Testis (tissue), 2 donors: ENCODE data around the gene OR6B1.
"Not testable (repeated sequence)": the region's sequence is repeated elsewhere in the genome, so short reads cannot be mapped to it uniquely, and the experiment has no call there.

Experiments used
- POLR2A ChIP-seq: fragments of 450-650 bp; IDR thresholded peaks from one replicate; pipeline ENCODE4 v1.6.1; 2017; ENCODE audit warnings: antibody characterized with exemption, mild to moderate bottlenecking, moderate library complexity
- TF ChIP-seq, protein P1 (sequence below), 3 experiments: fragments of 450-650 bp in 2 of 3; fragments of 200-600 bp in 1 of 3; sonication (generic) in 1 of 3; IDR thresholded peaks; one replicate each; pipeline ENCODE4 v1.5.1; 2016 to 2019; ENCODE audit warnings: antibody characterized with exemption in 3 of 3, mild to moderate bottlenecking in 2 of 3, moderate library complexity in 1 of 3

DNA sequence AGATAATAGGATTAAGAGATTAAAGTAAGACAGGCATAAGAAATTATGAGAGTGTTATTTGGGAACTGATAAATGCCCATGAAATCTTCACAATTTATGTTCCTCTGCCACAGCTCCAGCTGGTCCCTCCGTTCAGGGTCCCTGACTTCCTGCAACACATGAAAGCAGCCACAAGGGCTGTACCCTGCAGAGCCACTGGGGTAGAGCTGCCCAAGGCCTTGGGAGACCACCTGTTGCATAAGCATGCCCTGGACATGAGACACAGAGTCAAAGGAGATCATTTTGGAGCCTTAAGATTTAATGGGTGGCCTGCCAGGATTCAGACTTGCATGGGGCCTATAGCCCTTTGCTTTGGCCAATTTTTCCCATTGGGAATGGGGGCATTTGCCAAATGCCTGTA, 10.7 kb downstream of the OR6B1 start:
- not testable (repeated sequence) for TF ChIP-seq POLR2A
- TF ChIP-seq, protein P1, sequence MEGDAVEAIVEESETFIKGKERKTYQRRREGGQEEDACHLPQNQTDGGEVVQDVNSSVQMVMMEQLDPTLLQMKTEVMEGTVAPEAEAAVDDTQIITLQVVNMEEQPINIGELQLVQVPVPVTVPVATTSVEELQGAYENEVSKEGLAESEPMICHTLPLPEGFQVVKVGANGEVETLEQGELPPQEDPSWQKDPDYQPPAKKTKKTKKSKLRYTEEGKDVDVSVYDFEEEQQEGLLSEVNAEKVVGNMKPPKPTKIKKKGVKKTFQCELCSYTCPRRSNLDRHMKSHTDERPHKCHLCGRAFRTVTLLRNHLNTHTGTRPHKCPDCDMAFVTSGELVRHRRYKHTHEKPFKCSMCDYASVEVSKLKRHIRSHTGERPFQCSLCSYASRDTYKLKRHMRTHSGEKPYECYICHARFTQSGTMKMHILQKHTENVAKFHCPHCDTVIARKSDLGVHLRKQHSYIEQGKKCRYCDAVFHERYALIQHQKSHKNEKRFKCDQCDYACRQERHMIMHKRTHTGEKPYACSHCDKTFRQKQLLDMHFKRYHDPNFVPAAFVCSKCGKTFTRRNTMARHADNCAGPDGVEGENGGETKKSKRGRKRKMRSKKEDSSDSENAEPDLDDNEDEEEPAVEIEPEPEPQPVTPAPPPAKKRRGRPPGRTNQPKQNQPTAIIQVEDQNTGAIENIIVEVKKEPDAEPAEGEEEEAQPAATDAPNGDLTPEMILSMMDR (IDR thresholded peaks at IDR 0.05) = not testable (repeated sequence)
